Karpas-422 (cell line): ENCODE measurements around the gene PDE6A. TPM values are rescaled to one million over a fixed set of nuclear protein-coding genes. Genes with fewer than 3 reads are reported as not detected.

Experiments used
- DNase-seq: peaks from one replicate; pipeline ENCODE4 v3.0.0-alpha.2; 2015
- H2AFZ ChIP-seq: fragments of 200-600 bp; sonication (generic); 2 replicates; pipeline ENCODE4 v1.6.1; 2014; ENCODE audit warnings: antibody characterized with exemption, low read length, mixed read lengths
- H3K27ac ChIP-seq: fragments of 200-600 bp; sonication (generic); 2 replicates; pipeline ENCODE4 v1.5.1; 2014; ENCODE audit warnings: mild to moderate bottlenecking, low read length, moderate library complexity
- H3K27me3 ChIP-seq: fragments of 200-600 bp; sonication (generic); 2 replicates; pipeline ENCODE4 v1.6.1; 2014; ENCODE audit warnings: low read length, mixed read lengths
- H3K36me3 ChIP-seq: fragments of 200-600 bp; sonication (generic); 2 replicates; pipeline ENCODE4 v1.6.1; 2014; ENCODE audit warnings: low read length, mixed read lengths; ENCODE audit not compliant: insufficient read depth
- H3K4me1 ChIP-seq: fragments of 200-600 bp; sonication (generic); 2 replicates; pipeline ENCODE4 v1.6.1; 2014; ENCODE audit warnings: mild to moderate bottlenecking, low read length, mixed read lengths
- H3K4me2 ChIP-seq: fragments of 200-600 bp; sonication (generic); 2 replicates; pipeline ENCODE4 v1.6.1; 2014; ENCODE audit warnings: low read length, low read depth, mild to moderate bottlenecking; ENCODE audit not compliant: poor library complexity, severe bottlenecking
- H3K4me3 ChIP-seq: fragments of 200-600 bp; sonication (generic); 2 replicates; pipeline ENCODE4 v1.5.1; 2014; ENCODE audit warnings: mild to moderate bottlenecking, antibody characterized with exemption, low read length, mixed read lengths
- H3K79me2 ChIP-seq: fragments of 200-600 bp; sonication (generic); 2 replicates; pipeline ENCODE4 v1.6.1; 2014; ENCODE audit warnings: mild to moderate bottlenecking, low read length, mixed read lengths
- H3K9ac ChIP-seq: fragments of 200-600 bp; sonication (generic); 2 replicates; pipeline ENCODE4 v1.6.0; 2014; ENCODE audit warnings: low read length
- H3K9me2 ChIP-seq: fragments of 200-600 bp; sonication (generic), shearing (Covaris generic); replicated peaks from 2 replicates; pipeline ENCODE4 v1.6.0; 2014; ENCODE audit warnings: mild to moderate bottlenecking, low read length, moderate library complexity; ENCODE audit not compliant: insufficient read depth
- H3K9me3 ChIP-seq: fragments of 300-700, 200-600 bp; sonication (generic); 2 replicates; pipeline ENCODE4 v1.6.1; 2014; ENCODE audit warnings: low read length, mixed read lengths
- H4K20me1 ChIP-seq: fragments of 200-600 bp; sonication (generic); 2 replicates; pipeline ENCODE4 v1.6.1; 2014; ENCODE audit warnings: mild to moderate bottlenecking, antibody characterized with exemption, low read length, low read depth; ENCODE audit not compliant: insufficient read depth
- total RNA-seq: library from RNA; depleted of rRNA; stranded (reverse); fragments of >200 nt; shearing (Covaris generic); gene quantifications from 2 replicates; pipeline ENCODE4 v1.2.3, GENCODE V29; 2014; ENCODE audit warnings: low replicate concordance

Gene PDE6A
- total RNA-seq, 1 experiment from 2014 or later, result not detected

- Histone ChIP-seq H2AFZ (no peak overlapping the region), H3K79me2 (no peaks in the 10 kb centered on the region), H3K27ac (no peak overlapping the region), H3K9ac (no peak overlapping the region), H3K36me3 (no peaks in the 10 kb centered on the region), H3K4me1 (no peaks in the 10 kb centered on the region), H3K27me3 (no peaks in the 10 kb centered on the region), H3K4me2 (no peak overlapping the region), H3K9me2 (no peaks in the 10 kb centered on the region), H4K20me1 (no peaks in the 10 kb centered on the region), H3K4me3 (no peak overlapping the region), H3K9me3 (no peaks in the 10 kb centered on the region)
- DNase-seq, result no peak
Observed at GRCh38 chr5:149901511-149901910, 43.1 kb downstream of the PDE6A start.

GRCh38 chr5:149900390-149900789 is 44.2 kb downstream of the PDE6A start:
- H4K20me1 ChIP-seq, result no peaks in the 10 kb centered on the region
- no peak overlapping the region for H2AFZ ChIP-seq
- H3K4me2 ChIP-seq, result no peak overlapping the region
- no peaks in the 10 kb centered on the region for H3K9me2 ChIP-seq
- H3K79me2 ChIP-seq, result no peaks in the 10 kb centered on the region
- H3K27me3 ChIP-seq, result no peaks in the 10 kb centered on the region
- no peaks in the 10 kb centered on the region for H3K36me3 ChIP-seq
- H3K9me3 ChIP-seq, result no peaks in the 10 kb centered on the region
- no peak overlapping the region for H3K9ac ChIP-seq
- no peak overlapping the region for H3K27ac ChIP-seq
- H3K4me3 ChIP-seq, result no peak overlapping the region
- DNase-seq, result no peak
- H3K4me1 ChIP-seq, result no peaks in the 10 kb centered on the region

- Histone ChIP-seq H3K9ac (no peak overlapping the region), H3K4me1 (no peaks in the 10 kb centered on the region), H2AFZ (no peak overlapping the region), H3K27me3 (no peaks in the 10 kb centered on the region), H3K79me2 (no peaks in the 10 kb centered on the region), H3K9me3 (no peaks in the 10 kb centered on the region), H3K4me2 (no peak overlapping the region), H3K27ac (no peak overlapping the region), H3K4me3 (no peak overlapping the region), H3K9me2 (no peaks in the 10 kb centered on the region), H3K36me3 (no peaks in the 10 kb centered on the region), H4K20me1 (no peaks in the 10 kb centered on the region)
- no peak for DNase-seq
Observed at GRCh38 chr5:149898811-149899210, 45.8 kb downstream of the PDE6A start.

GRCh38 chr5:149895416-149896345 is 48.9 kb downstream of the PDE6A start:
- H3K9me2 ChIP-seq, result no peaks in the 10 kb centered on the region
- no peak overlapping the region for H3K4me2 ChIP-seq
- H3K4me1 ChIP-seq, result no peaks in the 10 kb centered on the region
- H3K79me2 ChIP-seq, result no peaks in the 10 kb centered on the region
- H3K27me3 ChIP-seq, result no peaks in the 10 kb centered on the region
- DNase-seq, result no peak
- no peak overlapping the region for H2AFZ ChIP-seq
- H3K9ac ChIP-seq, result no peak overlapping the region
- H4K20me1 ChIP-seq, result no peaks in the 10 kb centered on the region
- no peak overlapping the region for H3K27ac ChIP-seq
- H3K4me3 ChIP-seq, result no peak overlapping the region
- H3K36me3 ChIP-seq, result no peaks in the 10 kb centered on the region
- no peaks in the 10 kb centered on the region for H3K9me3 ChIP-seq

GRCh38 chr5:149894237-149894636 is 50.4 kb downstream of the PDE6A start:
- no peaks in the 10 kb centered on the region for H3K27me3 ChIP-seq
- H2AFZ ChIP-seq, result no peak overlapping the region
- H3K79me2 ChIP-seq, result no peaks in the 10 kb centered on the region
- no peaks in the 10 kb centered on the region for H3K36me3 ChIP-seq
- no peaks in the 10 kb centered on the region for H3K9me2 ChIP-seq
- no peaks in the 10 kb centered on the region for H3K4me1 ChIP-seq
- no peaks in the 10 kb centered on the region for H3K9me3 ChIP-seq
- H4K20me1 ChIP-seq, result no peaks in the 10 kb centered on the region
- H3K9ac ChIP-seq, result no peak overlapping the region
- no peak for DNase-seq
- H3K27ac ChIP-seq, result no peak overlapping the region
- H3K4me2 ChIP-seq, result no peak overlapping the region
- no peak overlapping the region for H3K4me3 ChIP-seq

GRCh38 chr5:149893403-149893931 is 51.1 kb downstream of the PDE6A start:
- no peak overlapping the region for H2AFZ ChIP-seq
- no peaks in the 10 kb centered on the region for H3K9me2 ChIP-seq
- no peaks in the 10 kb centered on the region for H4K20me1 ChIP-seq
- no peak for DNase-seq
- H3K27me3 ChIP-seq, result no peaks in the 10 kb centered on the region
- H3K9ac ChIP-seq, result no peak overlapping the region
- no peaks in the 10 kb centered on the region for H3K36me3 ChIP-seq
- no peaks in the 10 kb centered on the region for H3K9me3 ChIP-seq
- no peak overlapping the region for H3K27ac ChIP-seq
- H3K4me1 ChIP-seq, result no peaks in the 10 kb centered on the region
- no peaks in the 10 kb centered on the region for H3K79me2 ChIP-seq
- no peak overlapping the region for H3K4me3 ChIP-seq
- H3K4me2 ChIP-seq, result no peak overlapping the region

- Histone ChIP-seq H3K79me2 (no peaks in the 10 kb centered on the region), H4K20me1 (no peaks in the 10 kb centered on the region), H3K9me2 (no peaks in the 10 kb centered on the region), H3K4me3 (no peak overlapping the region), H3K4me1 (no peaks in the 10 kb centered on the region), H3K9me3 (no peaks in the 10 kb centered on the region), H2AFZ (no peak overlapping the region), H3K27me3 (no peaks in the 10 kb centered on the region), H3K9ac (no peak overlapping the region), H3K27ac (no peak overlapping the region), H3K36me3 (no peaks in the 10 kb centered on the region), H3K4me2 (no peak overlapping the region)
- no peak for DNase-seq
Observed at GRCh38 chr5:149892594-149892993, 52.0 kb downstream of the PDE6A start.

DNA sequence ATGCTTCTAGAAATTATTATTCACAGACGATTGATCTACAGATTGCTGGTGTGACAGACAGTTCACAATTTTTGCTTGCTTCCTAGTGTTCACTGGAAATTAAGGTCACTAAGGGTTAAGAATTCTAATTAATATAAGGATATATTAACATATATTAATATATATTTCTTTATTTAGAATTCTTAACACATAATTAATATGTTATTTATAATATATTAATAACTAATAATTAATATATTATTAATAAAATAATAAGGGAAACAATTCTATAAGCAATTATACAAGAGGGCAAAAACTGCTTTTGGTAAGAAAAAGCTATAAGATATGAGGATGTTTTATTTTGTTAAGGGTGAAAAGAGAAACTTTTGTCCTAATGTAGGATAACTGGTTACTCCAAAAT is 56.3 kb downstream of the PDE6A start:
- H3K36me3 ChIP-seq, result no peaks in the 10 kb centered on the region
- no peaks in the 10 kb centered on the region for H3K9me3 ChIP-seq
- no peaks in the 10 kb centered on the region for H3K79me2 ChIP-seq
- no peak for DNase-seq
- H3K9me2 ChIP-seq, result no peaks in the 10 kb centered on the region
- H2AFZ ChIP-seq, result no peak overlapping the region
- no peak overlapping the region for H3K9ac ChIP-seq
- H3K4me3 ChIP-seq, result no peak overlapping the region
- H4K20me1 ChIP-seq, result no peaks in the 10 kb centered on the region
- H3K4me1 ChIP-seq, result no peaks in the 10 kb centered on the region
- no peak overlapping the region for H3K4me2 ChIP-seq
- no peak overlapping the region for H3K27ac ChIP-seq
- no peaks in the 10 kb centered on the region for H3K27me3 ChIP-seq
